Brain pericyte (primary cell): ENCODE results near the gene ZBTB16.

ENCODE experiments used
- DNase-seq: peaks from one replicate; pipeline ENCODE4 v3.0.0-alpha.2; 2012; ENCODE audit warnings: low read depth, low spot score

The ZBTB16 gene

DNA sequence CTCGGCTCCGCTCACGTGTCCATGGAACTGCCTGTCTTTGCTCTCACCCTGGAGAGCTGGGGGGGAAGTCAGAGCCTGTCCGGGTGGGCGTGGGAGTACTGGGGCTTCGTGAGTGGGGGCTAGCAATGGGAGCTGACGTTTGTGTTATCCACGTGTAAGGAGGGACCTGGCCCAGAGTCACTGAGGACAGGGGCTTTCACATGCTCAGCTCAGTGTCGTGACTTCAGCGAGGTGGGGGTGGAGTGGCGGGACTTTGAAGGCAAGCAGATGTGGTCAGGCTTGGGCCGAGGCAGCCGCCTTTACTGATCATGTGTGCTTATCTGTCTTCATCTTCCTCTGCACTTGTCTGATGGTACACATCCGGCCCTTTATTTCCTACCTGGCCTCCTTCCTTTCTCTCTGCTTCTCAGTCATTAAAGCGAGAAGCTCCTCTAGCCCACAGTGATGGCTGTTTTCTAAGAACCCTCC is 123.6 kb downstream of the ZBTB16 start:
- DNase-seq, result no peak

DNA sequence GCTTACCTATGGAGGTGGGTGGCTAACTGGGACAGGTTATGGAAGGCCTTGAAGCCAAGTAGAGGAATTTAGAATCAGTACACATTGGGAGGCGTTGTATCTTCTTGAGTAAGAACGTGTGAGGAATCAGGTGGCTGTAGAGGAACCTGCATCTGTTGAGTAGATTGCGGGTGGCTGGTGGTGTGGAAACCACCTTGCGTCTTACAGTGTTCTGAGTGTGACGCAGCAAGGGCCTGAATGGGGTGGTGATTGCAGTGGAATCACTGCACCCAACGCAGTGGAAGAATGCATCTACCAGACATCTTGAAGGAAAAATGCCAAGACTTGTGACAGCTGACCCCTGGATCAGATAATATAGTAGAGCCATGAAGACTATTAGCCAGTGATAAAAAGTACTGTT is 125.9 kb downstream of the ZBTB16 start:
- DNase-seq, result no peak

DNA sequence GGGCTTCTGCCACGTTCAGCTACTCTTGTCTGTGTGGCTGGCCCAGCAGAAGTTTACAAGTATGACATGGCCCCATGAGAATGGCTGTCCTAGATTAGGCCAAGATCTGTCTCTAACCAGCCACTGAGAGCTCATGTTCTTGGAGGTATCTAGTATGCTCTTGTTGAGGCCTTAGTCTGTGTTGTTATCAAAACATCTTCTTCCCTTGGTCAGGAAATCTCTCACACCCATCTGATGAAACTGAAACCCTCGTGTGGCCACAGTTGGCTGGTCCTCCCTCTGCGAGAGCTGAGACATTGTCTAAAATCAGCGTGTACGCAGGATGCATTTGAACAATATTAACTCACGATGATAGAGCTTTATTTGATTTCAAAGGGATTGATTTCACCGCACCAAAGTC is 127.7 kb downstream of the ZBTB16 start:
- DNase-seq, result no peak

DNA sequence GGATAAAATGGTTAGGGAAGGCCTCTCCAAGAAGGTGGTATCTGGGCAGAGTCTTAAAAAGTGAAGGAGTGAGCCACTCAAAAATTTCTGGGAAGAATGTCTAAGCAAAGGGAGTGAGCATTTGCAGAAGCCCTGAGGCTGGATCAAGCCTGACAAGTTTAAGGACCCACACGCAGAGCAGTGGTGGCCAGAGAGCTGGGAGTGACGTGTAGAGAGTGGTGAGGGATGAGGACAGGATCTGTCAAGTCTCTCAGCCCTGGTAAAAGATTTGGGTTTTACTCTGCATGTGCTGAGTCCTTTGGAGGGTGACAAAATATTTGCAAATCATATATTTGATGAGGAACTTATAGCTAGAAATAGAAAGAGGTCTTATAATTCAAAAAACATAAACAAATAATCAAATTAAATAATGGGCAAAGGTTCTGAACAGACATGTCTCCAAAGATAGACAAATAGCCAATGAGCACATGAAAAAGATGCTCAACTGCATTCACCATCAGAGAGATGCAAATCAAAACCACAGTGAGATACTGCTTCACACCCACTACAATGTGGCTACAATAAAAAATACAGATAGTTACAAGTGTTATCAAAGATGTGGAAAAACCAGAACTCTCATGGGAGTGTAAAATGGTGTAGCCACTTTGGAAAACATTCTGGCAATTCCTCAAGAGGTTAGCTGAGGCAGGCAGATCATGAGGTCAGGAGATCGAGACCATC is 129.5 kb downstream of the ZBTB16 start:
- DNase-seq, result no peak

DNA sequence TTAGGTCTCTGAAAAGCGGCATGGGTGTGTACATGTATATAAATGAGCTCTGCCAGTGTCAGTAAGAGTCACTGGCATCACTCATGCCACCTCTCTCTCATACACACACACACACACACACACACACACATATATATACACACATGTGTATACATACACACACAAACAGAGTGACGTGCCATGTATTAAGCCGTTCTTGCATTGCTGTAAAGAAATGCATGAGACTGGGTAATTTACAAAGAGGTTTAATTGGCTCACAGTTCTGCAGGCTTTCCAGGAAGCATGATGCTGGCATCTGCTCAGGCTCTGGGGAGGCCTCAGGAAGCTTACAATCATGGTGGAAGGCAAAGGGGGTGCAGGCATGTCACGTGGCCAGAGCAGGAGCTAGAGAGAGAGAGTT is 131.1 kb downstream of the ZBTB16 start:
- DNase-seq, result no peak

GRCh38 chr11:114191893-114192292 is 132.4 kb downstream of the ZBTB16 start:
- no peak for DNase-seq

DNA sequence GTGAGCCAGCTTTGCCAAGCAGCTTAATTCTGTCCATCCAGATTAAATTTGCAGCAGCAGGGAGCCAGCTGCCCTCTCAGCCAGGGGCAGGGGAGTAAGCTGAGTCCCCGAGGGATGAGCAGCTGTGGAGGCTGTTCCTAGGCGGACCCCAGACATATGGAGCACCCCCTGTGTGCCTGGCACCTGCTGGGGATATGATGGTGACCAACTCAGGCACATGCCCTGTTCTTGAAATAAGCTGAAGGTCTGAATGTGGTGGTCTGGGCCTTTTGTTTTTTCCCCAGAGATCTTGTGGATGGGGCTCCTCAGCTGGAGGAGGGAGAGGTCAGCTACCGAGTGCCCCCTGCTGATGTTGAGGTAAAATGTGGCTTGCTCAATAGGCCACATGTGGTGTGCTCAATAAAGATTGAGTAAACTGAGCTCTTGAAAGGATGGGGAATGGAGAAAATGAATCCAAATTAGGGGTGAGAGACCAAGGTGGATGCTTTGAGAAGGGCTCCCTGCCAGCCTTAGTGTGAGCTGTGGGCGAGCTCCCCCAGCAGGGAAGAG is 133.4 kb downstream of the ZBTB16 start:
- DNase-seq, result no peak

DNA sequence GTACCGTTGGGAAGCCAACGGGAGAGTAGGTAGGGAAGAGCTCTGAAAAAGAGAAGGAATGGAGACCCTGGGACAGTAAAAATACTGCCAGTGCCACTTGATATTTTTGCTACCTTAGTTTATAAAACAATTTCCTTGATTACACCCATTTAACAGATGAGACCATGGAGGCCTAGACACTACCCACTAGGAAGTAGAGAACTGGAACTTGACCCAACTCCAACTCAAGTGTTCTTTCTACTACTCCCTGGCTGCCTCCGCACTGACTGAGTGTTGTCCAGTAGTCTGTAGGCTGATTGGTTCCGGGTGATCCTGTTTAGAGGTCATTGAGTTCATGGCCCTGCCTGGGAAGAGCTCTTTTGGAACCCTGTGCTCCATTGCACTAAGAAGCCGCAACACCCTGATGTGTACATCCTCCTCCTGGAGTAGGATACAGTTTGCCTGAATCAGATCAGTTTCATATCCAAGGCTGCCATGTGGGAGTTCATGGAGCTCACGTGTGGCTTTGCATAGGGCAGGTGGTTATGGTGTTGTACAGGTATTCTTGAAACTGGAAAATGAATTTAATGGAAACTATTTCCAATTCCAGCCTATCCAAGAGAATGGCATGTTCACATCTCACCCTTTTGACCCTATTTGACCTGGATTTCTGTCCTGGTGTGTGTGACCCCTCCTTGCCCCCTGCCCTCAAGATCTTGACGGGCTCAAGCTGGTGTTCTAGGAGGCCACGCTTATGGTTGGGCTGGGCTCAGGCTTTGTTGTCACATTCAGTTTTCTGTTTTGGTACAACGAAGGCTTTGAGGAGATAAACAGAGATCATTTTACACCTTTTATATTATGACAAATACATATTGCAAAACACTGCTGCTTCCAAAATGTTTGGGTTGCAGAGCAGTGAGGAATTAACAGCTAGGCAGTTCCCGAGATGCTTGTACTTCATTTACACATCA is 134.5 kb downstream of the ZBTB16 start:
- DNase-seq, result no peak

DNA sequence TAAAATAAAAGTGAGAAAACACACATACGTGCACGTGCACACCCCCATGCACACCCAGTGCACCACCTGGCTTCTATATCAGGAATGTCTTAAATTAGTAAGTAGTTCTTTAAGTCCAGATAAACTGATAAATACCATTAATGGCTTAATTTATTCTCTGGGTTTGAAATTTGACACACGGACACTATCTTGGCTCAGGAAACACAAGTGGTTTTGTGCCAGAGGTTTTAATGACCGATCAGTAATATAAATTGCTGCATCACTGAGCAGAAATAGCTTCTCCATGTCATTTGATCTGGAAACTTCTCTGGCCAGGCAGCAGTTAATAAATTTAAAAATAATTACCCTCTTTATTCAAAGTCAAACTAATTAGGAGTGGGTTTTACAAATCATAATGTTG is 135.2 kb downstream of the ZBTB16 start:
- no peak for DNase-seq

DNA sequence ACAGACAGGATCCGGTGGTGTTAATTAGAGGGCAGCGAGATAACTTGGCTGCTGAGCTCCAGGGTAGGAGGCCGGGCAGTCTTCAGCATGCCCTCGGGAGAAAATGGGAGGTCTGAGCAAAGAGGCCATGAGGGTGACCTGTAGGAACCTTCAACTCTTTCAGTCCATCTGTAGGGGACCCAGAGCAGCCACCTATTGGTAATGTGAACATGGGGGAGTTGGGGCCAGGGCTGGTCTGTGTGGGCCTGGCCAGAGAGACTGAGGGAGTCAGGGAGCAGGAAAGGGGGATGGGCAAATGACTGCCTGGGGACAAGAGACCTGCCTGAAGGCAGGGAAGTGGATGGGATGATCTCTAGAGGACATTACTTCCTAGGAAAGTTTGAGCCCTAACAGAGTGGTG is 135.6 kb downstream of the ZBTB16 start:
- no peak for DNase-seq

GRCh38 chr11:114195981-114196731 is 136.6 kb downstream of the ZBTB16 start:
- no peak for DNase-seq

- no peak for DNase-seq
Observed at GRCh38 chr11:114196997-114197703, 137.6 kb downstream of the ZBTB16 start.

- DNase-seq, result peak; percentile 98
Observed at GRCh38 chr11:114197799-114198500, 138.4 kb downstream of the ZBTB16 start.

DNA sequence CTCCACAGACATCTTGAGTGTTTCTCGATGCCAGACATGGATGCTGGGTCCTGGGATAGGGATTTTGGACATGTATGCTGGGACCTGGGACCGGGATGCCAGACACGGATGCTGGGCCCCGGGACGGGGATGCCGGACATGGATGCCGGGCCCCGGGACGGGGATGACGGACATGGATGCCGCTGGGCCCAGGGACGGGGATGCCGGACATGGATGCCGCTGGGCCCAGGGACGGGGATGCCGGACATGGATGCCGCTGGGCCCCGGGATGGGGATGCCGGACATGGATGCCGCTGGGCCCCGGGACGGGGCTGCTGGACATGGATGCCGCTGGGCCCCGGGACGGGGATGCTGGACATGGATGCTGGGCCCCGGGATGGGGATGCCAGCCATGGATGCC is 139.5 kb downstream of the ZBTB16 start:
- DNase-seq, result no peak

DNA sequence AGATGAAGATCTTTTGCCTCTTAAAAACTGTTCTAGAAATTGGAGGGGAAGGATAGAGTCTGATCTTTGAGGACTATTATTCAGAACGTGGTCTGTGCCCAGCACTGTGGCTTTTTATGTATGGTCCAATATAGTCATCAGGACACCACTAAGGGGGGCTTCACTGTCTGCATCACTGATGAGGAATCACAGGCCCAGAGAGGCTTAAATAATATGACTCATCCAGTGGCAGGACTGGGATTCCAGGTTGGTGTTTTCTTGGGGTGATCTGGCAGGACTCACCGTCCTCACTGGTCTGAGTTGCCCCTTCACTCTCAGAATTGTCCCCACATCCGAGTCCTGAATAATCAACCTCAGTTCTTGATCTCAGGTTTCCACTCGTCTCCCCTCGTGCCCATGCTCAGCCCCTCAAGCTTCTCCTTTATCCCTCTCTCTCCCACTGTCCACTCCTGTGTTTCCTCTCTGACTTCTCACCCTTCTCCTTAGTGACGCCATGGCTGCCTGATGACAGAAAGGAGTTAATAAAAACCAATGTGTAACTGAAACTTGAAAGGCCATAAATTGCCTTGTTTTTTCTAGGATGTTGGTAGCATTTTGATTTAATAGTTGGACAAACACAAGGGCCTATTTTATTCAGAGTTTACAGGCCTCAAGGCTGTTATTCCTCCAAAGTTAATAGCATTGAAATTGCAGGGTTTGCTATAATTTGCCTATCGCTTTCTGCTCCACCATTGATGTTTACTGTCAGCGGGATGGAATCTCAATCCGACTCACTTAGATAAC is 141.0 kb downstream of the ZBTB16 start:
- DNase-seq, result no peak

GRCh38 chr11:114201219-114201618 is 141.7 kb downstream of the ZBTB16 start:
- no peak for DNase-seq

DNA sequence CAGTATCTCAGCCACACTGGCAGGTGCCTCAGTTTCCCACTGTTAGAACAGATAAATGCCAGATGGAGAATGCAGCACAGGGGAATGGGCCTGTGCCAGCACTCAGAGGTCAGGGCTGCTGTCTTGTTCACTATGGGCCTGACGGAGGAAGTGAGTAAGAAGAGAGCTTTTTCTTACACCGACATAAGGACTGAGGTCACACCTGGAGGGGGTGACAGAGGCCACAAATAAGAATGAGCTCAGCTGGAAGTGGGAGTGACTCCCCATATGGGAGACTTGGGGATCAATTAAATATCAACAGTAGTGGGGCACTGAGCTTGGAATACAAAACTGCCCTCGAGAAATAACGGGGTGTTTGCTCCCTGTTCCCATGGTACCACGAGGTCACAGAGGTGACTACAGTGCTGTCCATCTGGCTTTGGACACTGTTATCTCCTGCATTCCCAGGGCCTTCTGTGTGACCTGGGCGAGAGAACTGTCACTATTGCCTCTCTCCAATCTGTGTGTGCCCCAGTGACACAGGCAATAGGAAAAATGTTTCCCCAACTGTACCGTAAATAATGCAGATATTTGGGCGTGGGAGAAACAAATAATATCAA is 142.6 kb downstream of the ZBTB16 start:
- no peak for DNase-seq

- DNase-seq, result peak; percentile 31
Observed at GRCh38 chr11:114207096-114207495, 147.6 kb downstream of the ZBTB16 start.

DNA sequence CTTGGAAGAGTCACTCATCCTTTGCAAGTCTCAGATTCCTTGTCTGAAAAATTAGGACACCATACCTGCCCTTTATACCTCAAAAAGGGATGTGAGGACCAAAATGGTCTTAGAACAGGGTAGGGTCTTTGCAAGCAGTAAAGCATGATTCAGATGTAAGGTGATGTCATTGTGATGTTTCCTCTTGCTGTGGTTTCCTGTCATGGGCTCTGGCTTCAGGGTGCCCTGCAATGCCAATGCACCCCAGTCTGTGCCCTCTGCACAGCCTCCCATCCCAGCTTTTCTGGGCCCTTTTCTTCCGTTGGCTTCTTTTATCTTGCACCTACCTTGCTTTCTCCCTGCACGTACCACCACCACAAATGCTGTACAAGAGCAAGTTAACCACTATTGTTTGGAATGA is 148.9 kb downstream of the ZBTB16 start:
- no peak for DNase-seq
